GM18873 (cell line): ENCODE results near the gene ADGRD2.

Experiments used
- ATAC-seq: cut with Tn5 transposase; IDR thresholded peaks from one replicate; pipeline ENCODE4 v1.9.1; 2021; ENCODE audit warnings: mild to moderate bottlenecking, moderate library complexity, moderate number of reproducible peaks; ENCODE audit not compliant: unreplicated experiment, low FRiP score

The ADGRD2 gene

DNA sequence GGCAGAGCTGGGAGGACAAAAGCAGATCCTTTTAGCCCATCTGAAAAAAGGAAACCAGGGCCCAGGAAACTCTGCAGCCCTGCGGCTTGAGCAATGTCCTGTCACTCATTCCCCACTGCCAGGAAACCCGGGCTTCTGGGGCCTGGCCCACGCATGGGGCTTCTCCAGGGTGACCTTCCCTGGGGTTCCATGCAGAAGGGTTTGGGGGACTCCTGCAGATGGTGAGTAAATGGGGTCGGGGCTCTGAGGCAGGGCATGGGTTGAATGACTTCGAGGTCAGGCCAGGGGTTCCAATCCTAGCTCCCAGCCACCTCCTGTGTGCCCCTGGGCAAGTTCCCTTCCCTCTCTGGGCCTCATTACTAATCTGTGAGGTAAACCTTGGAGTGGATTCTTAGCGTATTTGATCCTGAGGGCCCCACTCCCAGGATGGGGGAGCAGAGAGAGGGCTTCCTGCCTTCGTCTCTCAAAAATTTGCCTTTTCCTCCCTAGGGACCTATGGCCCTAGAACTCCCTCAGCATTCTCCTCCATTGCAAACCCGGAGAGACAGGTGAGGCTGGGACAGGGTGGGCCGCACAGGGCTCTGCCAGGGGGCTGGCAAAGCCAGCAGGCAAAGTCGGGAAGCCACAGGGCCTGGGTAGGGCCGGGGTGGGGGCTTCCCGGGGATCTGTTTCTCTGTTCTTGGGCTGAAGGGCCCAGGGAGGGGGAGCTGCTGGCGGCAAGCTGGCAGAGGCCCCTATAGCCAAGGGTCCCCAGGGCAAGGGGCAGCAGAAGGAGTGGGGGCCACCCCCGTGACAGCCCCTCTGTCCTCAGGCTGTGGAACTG is 25.8 kb downstream of the ADGRD2 start:
- no peak for ATAC-seq

DNA sequence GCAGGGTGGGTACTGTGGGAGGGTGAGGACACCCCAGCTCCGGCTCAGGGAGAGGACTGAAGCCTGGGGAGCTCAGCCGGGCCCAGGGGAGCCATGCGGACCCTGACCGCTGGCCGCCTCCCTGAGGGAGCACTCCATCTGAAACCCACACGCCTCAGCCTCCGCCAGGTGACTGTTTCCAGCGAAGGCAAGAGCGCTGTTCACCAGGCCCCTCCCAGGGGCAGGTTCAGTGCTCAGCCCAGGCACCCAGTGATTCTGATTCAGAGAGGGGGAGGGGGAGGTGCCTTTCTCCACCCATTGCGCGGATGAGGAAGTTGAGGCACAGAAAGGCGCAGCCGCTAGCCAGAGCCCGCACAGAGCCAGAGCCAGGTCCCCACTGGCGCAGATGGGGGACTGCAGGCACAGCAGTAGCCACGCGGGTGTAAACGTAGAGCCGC is 27.0 kb downstream of the ADGRD2 start:
- no peak for ATAC-seq

DNA sequence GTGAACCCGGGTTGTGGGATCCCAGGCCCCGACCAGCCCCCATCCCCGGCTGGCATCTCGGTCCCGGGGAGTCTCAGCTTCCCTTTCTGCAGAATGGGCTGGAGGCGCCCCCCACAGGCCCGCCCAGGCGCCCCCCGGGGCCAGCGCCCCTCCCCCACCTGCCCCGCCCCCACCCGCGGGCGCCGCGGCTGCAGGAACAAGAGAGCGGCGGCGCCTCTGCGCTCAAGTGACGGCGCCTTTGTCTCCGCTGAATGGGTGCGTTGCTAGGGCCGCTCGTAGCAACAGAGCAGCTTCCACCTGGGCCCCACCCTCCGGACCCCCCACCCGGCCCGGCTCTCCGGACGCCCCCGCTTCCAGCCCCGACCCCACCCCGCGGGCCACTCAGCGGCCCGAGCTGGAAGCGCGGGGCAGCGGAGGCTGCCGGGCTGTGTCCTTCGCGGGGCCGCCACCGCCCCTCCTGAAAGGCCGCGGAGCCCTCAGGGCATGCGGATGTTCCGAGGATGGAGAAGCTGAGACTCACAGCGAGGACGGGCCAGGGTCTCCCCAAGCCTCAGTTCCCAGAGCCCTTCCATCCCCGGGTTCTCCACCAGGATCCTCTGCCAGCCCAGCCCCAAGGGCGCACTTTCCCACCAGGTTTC is 27.5 kb downstream of the ADGRD2 start:
- no peak for ATAC-seq

DNA sequence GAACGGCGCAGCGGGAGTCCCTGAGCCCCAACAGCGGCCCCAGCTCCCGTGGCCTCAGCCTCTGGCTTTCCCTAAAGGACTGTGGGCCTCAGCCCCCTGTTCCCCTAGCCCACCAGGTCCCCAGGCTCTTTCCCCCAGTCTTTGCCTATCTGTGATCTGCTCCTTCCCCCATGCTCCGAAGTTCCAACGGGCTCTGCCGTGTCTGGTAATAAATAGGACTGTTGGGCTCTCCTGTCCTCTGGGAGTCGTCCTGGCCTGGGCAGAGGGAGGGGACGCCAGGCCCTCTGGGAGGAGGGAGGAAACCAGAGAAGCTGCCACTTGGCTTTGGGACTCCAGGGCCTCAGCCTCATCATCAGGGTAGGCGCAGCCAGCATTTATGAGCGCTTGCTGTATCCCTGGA is 28.1 kb downstream of the ADGRD2 start:
- no peak for ATAC-seq

DNA sequence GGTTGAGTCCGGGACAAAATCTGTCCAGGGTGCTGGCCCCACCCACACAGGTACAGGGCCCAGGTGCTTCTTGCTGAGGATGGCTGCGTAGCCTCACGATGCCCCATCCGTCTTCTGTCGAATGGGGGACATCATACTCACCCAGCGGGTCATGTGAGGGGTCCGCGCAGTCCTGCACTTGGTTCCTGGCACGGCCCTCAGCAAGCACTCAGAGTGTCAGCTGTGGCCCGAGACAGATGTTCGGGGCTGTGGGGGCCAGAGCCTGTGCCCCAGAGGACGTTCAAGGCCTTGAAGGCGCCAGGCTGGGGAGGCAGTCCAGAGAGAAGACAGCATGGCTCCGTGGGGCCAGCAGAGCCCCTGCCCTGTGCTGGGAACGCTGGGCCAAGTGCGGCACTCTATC is 29.1 kb downstream of the ADGRD2 start:
- ATAC-seq: no peak

DNA sequence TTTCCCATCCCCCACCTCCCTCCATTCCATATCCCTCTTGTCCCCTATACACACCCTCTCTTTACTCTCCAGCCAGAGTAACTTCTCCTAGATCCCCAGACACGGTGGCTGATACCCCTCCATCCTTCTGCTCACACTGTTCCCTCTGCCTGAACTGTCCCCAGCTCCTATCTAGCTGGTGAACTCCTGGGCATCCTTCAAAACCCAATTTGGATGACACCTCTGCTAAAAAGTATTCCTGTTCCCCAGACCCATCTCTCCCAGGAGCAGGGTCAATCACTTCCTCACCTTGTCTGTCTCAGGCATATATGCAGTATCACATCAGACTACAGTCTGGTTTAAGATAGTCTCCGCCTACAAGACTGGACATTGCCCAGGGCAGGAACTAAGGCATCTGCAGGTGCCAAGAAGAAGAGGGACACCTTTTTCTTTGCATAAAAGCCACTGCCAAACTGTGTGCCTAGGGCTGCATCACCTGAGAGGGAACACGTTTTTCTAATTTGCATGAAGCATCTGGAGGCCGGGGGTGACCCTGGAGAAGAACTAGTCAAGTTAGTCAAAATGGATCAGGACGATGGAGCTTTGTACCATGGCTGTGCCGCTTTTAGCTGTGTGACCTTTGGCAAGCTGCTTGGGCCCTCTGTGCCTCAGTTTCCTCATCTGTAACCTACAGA is 29.8 kb downstream of the ADGRD2 start:
- no peak for ATAC-seq

DNA sequence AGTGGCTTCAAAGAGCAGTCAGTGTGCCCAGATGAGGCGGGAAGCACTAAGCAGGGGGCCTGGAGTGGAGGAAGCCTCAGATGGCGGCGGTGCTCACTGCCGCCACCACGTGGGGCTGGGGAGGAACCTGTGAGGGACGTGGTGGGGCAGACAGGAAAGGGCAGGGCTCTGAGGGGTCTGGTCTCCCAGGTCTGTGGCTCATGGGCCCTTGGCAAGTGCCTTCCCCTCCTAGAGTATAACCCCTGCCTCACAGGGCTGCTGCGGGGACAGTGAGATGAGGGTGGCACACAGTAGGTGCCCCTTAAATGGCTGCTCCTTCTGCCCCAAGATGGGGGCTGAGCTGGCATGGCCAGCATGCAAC is 30.4 kb downstream of the ADGRD2 start:
- ATAC-seq: no peak

DNA sequence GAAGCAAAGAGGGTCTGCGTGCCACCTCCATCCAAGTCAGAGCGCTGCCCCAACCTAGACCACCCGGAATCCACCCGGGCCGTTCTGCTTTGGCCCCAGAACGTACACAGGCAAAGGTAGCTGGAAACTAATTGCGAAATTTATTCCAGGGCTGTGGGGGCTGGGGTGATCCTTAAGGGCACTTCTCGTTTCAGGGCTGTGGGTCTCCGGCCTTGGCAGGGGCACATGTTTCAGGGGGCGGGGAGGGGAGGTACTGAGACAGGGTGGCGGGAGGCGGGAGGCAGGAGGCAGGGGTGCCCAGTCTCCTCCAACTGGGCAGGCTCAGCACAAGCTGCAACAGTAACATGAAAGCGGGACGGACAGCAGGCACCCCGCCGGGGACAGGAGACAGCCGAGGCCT is 30.9 kb downstream of the ADGRD2 start:
- ATAC-seq: no peak

DNA sequence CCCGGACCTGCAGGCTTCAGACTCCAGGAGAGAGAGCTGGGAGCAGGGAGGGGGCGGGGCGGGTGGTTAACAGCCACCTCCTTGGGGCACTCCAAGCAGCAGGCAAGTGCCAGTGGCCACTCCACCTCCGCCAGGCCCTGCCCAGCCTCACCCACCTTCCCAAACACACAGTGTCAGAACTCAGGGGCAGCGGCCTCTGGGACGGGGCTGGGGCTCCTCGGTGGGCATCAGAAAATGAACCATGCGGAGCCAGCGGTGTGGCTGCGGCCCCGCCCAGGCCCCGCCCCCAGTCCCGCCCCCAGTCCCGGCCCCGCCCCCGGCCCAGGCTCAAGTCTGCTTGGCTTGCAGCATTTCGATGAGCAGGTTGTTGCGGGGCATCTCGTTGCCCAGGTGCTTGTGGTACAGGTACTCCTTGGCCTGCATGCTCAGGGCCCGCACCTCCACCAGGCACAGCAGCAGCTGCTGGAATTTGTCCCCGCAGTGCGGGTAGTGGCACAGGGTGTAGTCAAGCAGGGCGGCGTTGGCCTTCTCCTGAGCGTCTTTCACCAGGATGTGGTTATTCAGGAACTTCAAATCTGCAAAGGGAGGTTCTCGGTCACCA is 32.3 kb downstream of the ADGRD2 start:
- no peak for ATAC-seq

DNA sequence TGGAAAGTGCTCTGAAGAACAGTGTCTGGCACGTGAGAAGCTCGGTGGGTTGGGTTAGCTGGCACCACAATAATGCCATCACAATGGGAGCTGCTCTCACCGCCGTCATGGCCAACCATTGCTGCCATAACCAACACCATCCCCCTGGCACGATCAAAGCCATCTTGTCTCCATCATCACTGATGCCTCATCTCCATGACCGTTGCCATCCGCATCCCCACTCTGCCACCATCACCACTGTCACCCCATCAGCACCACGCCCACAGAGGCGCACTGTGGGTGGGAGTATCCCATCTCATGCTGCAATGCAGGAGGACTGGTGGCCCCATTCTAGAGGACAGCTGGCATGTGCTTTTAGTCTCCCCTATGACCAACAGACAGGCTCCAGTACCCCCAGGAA is 33.2 kb downstream of the ADGRD2 start:
- no peak for ATAC-seq

DNA sequence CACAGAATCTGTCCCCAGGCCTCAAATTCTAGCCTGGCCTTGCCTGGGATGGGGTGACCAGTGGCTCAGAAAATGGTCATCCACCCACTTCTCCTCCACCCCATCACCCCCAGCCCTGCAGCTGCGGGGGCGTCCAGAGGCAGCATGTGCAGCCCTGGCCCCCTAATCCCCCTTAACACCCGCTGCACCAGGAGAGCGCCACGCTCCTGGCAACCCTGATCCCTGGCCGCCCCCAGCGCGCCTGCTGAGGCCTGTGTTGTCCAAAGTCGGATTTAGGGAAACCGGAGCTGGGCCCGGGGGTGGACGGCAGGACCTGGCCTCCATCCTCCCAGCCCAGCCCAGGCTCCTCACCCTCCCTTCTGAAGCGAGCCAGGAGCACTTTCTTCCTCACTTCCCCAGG is 35.0 kb downstream of the ADGRD2 start:
- no peak for ATAC-seq

DNA sequence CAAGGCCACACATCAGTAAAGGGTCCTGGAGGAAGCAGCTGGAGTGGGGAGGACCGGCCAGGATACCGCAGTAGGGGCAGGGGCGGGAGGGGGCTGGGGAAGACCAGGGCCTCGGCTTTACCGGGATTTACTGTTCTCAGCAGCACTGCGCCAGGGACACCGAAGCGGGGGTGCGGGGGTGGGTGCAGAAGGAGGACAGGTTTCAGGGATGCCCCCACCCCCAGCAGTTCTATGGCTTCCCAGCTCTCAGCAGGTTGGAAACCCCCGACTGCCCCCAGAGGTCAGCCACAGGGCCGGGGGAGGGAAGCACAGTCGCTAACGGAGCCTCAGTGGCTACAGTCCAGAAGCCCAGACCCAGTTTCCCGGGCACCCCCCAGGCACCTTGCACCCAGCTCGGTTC is 35.7 kb downstream of the ADGRD2 start:
- ATAC-seq: no peak

DNA sequence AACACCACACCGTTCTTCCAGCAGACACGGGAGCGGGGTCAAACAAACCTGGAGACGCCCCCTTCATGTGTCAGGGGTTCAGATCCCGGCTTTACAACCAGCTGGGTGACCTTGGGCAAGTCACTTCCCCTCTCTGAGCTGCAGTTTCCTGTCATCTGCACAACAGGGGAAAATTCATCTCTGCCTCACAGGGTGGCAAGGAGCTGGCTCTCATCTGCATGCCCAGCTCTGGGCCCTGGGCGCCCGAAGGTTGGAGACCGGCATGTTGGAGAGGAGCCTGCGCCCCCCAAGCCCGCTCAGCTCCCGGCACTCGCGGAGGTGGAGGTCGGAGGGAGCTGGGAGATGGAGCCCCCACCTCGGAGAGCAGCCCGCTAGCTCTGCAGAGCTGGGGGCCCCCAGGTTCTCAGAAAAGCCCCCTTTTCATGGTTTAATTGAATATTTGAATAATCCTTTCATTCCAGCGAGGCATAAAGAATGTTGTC is 36.6 kb downstream of the ADGRD2 start:
- no peak for ATAC-seq

DNA sequence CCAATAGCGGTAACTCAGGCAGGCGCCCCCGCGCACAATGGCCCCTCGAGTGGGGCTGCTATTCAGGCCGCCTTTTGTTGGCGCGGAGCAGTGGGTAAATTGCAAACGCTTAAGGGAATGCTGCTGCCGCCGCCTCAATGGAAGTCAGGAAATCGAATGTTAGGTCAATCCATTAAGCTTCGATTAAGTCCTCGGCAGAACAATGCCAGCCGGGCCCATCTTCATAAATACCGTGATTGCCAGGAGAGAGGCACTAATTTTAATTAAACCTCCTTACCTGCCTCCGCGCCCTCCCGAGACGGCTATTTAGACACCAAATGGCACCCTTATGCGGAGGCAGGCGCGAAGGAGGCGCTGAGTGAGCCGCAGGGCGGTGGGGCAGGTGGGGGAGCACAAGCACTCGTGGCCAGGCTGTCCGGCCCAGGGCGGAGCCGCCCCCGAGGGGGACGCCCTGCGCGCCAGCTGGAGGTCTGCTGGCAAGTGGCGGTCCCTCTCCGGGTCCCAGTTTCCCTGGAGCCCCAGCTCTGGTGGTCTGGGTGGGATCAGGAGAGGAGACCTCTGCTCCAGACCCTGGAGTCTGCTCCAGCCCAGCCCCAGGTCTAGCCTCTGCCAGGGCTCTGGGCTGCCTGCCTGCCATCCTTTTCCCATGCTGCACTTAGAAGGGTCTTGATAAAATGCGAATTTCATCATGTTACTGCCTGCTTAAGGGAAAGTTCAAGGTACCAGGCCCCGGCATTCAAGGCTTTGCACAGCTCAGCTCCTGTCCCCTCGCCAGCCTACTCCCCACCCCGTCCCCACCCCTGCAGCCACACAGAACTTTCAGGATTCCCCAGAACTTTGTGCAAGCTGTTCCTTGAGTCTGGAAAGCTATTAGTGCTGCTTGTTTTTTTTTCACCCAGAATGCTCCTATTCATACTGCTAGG is 37.3 kb downstream of the ADGRD2 start:
- no peak for ATAC-seq

DNA sequence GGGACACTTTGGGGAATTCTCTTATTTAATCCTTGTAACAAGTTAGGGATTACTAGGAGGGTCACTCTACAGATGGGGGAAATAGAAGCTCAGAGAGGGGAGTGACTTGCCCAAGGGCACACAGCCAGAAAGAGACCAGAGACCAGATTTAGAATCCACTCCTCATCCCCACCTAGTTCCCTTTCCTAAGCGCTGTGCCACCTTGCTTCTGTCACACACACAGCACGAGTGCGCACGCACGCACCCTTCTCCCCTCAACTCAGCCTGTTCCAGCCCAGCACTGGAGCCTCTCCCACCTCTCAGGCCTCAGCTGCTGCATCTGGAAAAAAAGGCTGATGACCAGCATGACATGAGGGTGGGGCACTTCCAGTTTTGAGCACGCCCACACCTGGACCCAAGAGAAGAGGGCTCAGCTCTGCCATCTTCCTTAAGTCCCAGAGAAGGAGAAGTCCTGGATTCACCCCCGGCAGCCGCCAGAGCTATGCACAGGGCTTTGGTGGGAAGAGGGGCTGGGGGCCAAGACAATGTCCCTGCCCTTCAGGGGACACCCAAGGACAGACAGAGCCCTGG is 38.5 kb downstream of the ADGRD2 start:
- ATAC-seq: no peak

DNA sequence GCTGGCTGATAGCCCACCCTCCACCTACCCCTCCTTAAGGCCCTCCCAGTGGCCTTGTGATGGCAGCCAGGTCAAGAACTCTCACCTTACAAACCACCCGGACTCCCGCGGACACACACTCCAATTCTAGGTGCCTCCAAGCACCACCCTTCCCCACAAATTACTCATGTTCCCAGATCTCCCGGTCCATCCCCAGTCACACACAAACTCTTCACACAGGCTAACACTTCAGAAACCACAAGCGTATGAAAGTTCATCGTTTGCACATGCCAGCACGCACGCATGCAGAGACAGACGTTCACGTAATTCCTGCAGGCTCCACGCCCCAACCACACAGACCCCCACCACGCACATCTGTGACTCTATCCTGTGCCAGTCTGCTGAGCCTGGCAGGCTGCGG is 39.0 kb downstream of the ADGRD2 start:
- ATAC-seq: no peak

DNA sequence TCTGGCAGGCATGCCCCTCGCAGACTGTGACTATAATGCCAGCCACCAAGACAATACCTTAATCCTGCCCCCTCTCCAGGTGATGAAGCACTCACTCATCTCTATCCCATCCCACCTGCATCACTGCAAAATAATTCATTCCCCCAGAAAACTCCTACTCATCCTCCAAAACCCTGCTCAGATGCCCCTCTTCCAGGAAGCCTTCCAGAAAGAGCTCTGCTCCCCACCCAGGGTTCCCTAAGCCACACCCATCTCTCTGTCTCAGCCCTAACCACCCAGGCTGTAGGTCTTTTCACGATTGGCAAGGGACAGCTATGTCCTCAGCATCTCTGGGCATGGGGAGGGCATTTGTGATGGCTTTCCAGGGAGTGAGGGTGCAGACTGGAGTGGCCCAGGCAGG is 39.8 kb downstream of the ADGRD2 start:
- ATAC-seq: no peak

DNA sequence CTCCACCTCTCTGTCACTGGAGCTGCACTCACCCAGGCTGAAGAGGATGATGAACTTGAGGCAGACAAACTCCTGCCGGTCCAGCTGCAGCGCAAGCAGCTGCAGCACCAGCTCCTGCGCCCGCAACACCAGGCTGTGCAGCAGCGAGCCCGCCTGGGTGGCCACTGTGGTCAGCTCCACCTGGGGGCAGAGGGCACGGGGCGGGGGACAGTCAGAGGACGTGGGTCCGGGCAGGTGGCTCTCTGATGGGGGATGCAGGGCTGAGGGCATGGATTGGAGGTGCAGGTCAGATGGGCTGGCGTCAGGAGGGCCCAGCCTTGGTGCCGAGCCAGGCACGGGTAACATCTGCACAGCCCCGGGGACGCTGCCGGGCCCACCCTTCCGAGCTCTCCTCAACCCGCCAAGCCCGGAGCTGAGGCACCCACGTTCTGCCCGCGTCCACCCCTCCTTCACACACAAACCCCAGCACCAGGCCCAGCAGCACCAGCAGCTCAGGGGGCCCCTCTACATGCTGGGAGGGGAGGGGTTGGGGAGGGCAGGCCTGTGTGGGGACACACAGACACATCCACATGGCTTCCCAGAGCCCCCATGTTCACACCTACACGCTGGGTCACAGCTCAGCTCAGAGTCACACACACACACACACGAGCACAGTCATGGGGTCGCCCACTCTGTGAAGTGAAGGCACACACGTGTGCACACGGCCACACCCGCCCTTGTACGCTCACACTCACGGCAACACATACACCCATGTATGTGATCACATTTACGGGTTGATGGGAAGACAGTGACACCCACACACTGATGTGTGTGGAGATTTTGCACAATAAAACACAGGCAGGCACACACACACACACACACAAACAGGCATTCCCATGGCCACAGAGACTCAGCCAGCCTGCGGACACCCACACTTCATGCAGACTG is 41.1 kb downstream of the ADGRD2 start:
- no peak for ATAC-seq

DNA sequence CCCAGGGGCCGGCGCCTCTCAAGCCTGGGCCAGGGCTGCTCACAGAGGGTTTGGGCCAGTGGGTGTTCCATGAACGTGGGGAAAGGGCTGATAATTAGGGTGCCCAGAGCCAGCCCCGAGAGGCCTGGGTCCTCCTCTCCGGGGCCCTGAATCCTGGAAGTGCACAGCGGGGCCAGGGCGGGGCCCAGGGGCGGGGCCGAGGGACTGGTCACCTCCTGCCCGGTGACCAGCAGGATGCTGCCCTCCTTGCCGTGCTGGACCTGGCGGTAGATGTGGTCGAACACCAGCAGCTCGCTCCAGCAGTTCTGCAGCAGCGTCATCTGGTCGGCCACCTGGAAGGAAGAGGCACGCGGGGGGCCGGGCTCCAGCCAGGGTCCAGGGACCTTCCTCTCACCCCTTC is 42.6 kb downstream of the ADGRD2 start:
- no peak for ATAC-seq
